HG03280 (cell line): Measurements from ENCODE around the gene RPL9.
"Not testable (repeated sequence)": the region's sequence is repeated elsewhere in the genome, so short reads cannot be mapped to it uniquely, and the experiment has no call there.

Source experiments
- ATAC-seq: cut with Tn5 transposase; IDR thresholded peaks from one replicate; pipeline ENCODE4 v1.9.1; 2021; ENCODE audit warnings: mild to moderate bottlenecking, moderate library complexity; ENCODE audit not compliant: unreplicated experiment

RPL9 gene

DNA sequence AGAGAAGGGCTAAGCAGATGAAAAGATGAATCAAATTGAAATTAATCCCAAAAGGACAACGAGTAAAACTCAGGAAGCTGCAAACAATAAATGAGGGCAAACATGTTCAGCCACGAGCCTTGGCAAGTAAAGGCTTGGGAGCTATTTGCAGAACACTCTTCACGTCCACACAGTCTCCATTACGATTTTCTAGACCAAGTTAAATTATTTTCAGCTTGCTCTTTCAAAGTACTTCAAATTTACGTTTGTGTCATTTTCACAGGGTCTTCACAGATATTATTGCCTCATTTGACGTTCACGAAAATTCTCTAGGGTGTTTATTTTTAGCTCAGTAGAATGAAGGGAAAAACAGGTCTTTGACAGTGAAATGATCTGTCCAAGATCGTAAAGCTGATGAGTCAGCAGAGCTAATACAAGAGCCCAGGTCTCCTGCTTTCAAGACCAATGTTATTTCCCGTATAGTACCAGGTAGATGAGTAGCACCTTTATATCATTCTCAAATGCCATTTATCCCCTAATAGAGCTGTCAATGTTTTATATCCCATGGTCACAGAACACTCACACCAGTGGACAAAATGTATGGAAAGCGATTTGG, 31.1 kb downstream of the RPL9 start:
- ATAC-seq = no peak

DNA sequence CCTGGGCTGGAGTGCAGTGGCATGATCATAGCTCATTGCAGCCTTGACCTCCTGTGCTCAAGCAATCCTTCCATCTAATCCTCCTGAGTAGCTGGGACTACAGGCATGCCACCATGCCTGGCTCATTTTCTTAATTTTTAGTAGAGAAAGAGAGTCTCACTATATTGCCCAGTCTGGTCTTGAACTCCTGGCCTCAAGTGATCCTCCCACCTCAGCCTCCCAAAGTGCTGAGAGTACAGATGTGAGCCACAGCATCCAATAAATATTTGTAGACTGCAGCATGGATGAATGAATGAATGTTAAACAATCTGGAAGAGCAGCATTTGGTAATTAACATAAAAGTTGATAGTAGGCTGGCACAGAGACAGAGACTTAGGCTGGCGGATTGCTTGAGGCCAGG, 32.0 kb downstream of the RPL9 start:
- ATAC-seq = no peak

DNA sequence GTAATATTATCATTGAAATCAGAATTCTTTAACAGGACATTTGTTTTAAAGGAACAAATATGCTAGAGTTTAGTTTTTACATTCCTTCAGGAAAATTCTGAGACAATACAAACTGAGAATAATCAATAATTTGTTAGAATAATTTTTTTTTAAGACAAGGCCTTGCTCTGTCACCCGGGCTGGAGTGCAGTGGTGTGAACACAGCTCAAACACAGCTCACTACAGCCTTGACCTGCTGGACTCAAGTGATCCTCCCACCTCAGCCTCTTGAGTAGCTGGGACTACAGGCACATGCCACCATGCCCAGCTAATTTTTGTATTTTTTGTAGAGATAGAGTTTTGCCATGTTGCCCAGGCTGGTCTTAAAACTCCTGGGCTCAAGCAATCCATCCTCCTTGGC, 33.4 kb downstream of the RPL9 start:
- ATAC-seq = not testable (repeated sequence)

DNA sequence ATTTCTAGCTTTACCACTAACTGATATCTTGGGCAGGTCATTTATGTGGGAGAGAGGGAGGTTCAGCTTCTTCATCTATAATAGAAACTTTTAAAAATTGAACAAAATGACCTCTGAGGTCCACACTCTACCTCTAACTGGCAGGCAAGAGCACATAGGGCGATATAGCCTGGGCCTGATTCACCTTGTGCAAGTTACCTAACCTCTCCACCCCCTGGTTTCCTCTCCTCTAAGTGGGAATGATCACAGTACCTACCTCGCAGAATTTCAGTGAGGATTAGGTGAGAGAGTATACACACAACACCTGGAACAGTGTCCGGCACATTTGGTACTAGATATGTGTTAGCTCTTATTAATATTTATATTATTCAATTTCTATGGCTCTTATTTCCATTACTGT, 36.5 kb downstream of the RPL9 start:
- ATAC-seq = no peak

DNA sequence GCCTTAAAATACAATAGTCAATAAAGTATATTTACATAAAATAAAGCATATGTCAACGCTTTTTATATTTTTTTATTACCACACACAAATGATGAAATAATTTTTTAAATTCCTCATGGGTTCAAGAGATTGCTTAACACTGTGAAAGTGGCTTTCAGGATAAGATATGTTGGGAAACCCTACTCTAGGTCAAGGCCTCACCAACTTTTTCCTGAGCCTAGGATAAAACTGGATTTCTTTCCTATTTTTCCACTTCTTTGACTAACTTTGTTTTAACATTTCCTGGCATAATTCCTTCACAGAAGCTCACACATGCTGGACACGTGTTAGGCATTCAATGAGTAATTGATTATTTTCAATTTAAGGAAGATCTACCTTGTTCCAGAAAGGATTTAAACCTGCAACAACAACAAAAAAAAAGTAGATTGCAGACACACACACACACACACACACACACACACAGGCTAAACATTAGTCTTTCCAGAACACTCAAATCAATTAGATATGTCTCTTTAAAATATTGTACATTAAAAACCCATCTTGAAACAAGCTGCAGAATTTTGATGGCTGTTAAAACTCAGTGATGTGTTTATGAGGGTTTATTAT, 42.9 kb downstream of the RPL9 start:
- no peak for ATAC-seq

DNA sequence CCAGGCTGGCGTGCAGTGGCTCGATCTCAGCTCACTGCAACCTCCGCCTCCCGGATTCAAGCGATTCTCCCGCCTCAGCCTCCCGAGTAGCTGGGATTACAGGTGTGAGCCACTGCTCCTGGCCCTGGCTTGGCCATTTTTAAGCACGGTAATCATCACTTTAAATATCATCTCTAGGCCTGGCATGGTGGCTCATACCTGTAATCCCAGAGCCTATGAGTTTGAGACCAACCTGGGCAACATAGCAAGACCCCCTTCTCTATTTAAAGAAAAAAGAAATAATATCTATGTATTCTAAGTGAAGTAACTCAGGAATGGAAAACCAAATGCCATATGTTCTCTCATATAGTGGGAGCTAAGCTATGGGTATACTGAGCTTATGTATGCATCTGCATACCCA, 47.2 kb downstream of the RPL9 start:
- not testable (repeated sequence) for ATAC-seq

DNA sequence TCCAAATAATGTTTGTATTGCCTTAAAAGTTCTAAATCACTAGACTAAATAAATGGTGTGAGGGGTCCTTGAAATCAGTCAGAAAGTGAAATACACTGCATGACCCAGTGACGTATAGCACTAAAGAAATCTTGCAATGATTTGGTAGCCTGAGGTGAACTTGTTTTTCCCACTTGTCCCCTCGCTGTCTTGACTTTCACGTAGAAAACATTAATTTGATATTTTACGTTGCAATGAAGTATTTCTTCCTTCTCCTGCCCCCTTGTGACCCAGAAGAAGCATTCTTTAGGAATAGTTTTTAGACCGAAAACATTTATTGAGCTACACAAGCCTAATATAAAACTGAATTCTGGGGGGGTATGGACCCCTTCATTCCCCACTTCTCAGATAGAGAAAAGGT, 48.3 kb downstream of the RPL9 start:
- ATAC-seq = no peak

DNA sequence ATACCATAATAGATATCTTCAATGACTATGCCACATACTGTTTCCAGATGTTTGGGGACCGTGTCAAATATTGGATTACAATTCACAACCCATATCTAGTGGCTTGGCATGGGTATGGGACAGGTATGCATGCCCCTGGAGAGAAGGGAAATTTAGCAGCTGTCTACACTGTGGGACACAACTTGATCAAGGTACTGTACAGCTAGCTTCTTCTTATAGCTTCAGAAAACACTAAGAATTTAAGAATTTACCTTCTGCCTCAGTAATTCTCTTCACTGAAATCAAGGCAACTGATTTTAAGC, 51.2 kb downstream of the RPL9 start:
- ATAC-seq = no peak

DNA sequence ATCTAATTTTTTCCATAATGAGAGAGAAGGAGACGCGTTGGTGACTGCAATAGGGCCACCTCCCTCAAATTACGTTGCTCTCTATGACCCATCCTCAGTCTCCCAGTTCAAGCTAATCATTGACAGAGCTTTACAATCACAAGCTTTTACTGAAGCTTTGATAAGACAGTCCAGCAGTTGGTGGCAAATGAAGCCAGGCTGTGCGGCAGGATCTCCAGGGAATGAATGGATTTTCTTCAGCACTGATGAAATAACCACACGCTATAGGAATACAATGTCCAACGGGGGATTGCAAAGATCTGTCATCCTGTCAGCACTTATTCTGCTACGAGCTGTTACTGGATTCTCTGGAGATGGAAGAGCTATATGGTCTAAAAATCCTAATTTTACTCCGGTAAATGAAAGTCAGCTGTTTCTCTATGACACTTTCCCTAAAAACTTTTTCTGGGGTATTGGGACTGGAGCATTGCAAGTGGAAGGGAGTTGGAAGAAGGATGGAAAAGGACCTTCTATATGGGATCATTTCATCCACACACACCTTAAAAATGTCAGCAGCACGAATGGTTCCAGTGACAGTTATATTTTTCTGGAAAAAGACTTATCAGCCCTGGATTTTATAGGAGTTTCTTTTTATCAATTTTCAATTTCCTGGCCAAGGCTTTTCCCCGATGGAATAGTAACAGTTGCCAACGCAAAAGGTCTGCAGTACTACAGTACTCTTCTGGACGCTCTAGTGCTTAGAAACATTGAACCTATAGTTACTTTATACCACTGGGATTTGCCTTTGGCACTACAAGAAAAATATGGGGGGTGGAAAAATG, 51.7 kb downstream of the RPL9 start, which contains the start of gene KLB:
Gene KLB (plus strand): TSS at position 168 of the 821 bp plus-strand sequence. CDS start 20 bp downstream, at position 188.
- no peak for ATAC-seq
